Testis (tissue), 3 donors: ENCODE data around the gene COX7A2L. TPM values are rescaled to one million over a fixed set of nuclear protein-coding genes. Genes with fewer than 3 reads are reported as not detected.
"Not testable (repeated sequence)": the region's sequence is repeated elsewhere in the genome, so short reads cannot be mapped to it uniquely, and the experiment has no call there.

Source experiments
- DNase-seq: peaks from one replicate; pipeline ENCODE4 v3.0.0-alpha.2; 2019
- H3K27ac ChIP-seq, 2 donors: fragments of 200-600 bp; sonication (generic); one replicate each; pipeline ENCODE4 v1.5.1; 2019
- H3K27me3 ChIP-seq: fragments of 200-600 bp; sonication (generic); one replicate; pipeline ENCODE4 v1.5.1; 2019
- H3K36me3 ChIP-seq: fragments of 200-600 bp; sonication (generic); one replicate; pipeline ENCODE4 v1.5.1; 2017; ENCODE audit warnings: low read depth; ENCODE audit errors: missing control alignments
- H3K4me1 ChIP-seq: fragments of 200-600 bp; sonication (generic); one replicate; pipeline ENCODE4 v1.5.1; 2019
- H3K4me3 ChIP-seq, 2 donors: fragments of 200-600 bp; sonication (generic); one replicate each; pipeline ENCODE4 v1.5.1; 2017 to 2019
- H3K9me3 ChIP-seq: fragments of 200-600 bp; sonication (generic); one replicate; pipeline ENCODE4 v1.5.1; 2017
- CTCF ChIP-seq, 3 experiments: fragments of 450-650 bp in 2 of 3; fragments of 200-600 bp in 1 of 3; sonication (generic) in 1 of 3; IDR thresholded peaks; one replicate each; pipeline ENCODE4 v1.5.1; 2016 to 2019; ENCODE audit warnings: antibody characterized with exemption in 3 of 3, mild to moderate bottlenecking in 2 of 3, moderate library complexity in 1 of 3
- POLR2A ChIP-seq: fragments of 450-650 bp; IDR thresholded peaks from one replicate; pipeline ENCODE4 v1.6.1; 2017; ENCODE audit warnings: antibody characterized with exemption, mild to moderate bottlenecking, moderate library complexity
- WGBS, 2 donors: methylation state at CpG; one replicate each; pipeline ENCODE4 v1.1.5; 2018; 5-methylcytosine and 5-hydroxymethylcytosine counted together
- intact Hi-C: fragments of 100-400 bp; cut with DNase I; formaldehyde crosslinking; loops from one replicate; pipeline ENCODE4 v1.15.1; 2023; ENCODE audit warnings: low total_unique reads
- polyA plus RNA-seq: library from polyadenylated mRNA; stranded (reverse); fragments of 350-450 nt; fragmentation: Illumina TruSeq; extraction: RNeasy Lipid Tissue Mini Kit (QIAGEN cat#74804); gene quantifications from one replicate; pipeline ENCODE4 v1.2.3, GENCODE V29; 2014; ENCODE audit warnings: low read depth, low replicate concordance; ENCODE audit not compliant: insufficient read depth
- total RNA-seq, 2 donors: library from RNA; depleted of rRNA; stranded (reverse); fragments of >200 nt; gene quantifications; one replicate each; pipeline ENCODE4 v1.2.3, GENCODE V29; 2016

Gene COX7A2L
- total and polyA plus RNA-seq, 3 donors from 2014 or later: 134 to 143 (median 142) TPM

- DNase-seq: peak; percentile 55
- Histone ChIP-seq H3K4me3 (no peak overlapping the region), H3K27me3 (no peaks in the 10 kb centered on the region), H3K4me1 (peaks cover 18% of the 10 kb centered on the region), H3K36me3 (no peaks in the 10 kb centered on the region), H3K9me3 (no peaks in the 10 kb centered on the region), H3K27ac (peak overlapping the region in 1 of 2 donors; percentile 82)
- no peak for TF ChIP-seq POLR2A
- peak in 1 of 3 experiments; percentile 6 for TF ChIP-seq CTCF (IDR thresholded peaks at IDR 0.05)
- WGBS, 2 donors: 67 to 81% methylated on average over 7 of the region's 7 CpGs
- intact Hi-C loops: no loop called here
These were observed 24.2 kb upstream of the COX7A2L start for GRCh38 chr2:42385225-42385624.

GRCh38 chr2:42383855-42384530, 23.0 kb upstream of the COX7A2L start:
- H3K4me1 ChIP-seq: peaks cover 18% of the 10 kb centered on the region
- peak overlapping the region; percentile 15 to 82 for H3K27ac ChIP-seq
- H3K4me3 ChIP-seq: no peak overlapping the region
- intact Hi-C loops: no loop called here
- TF ChIP-seq POLR2A: no peak
- no peak for TF ChIP-seq CTCF (IDR thresholded peaks at IDR 0.05)
- H3K36me3 ChIP-seq: no peaks in the 10 kb centered on the region
- DNase-seq: peak; percentile 52
- 56 to 59% methylated on average over 11 of the region's 11 CpGs for WGBS, 2 donors
- no peaks in the 10 kb centered on the region for H3K27me3 ChIP-seq
- no peaks in the 10 kb centered on the region for H3K9me3 ChIP-seq

DNA sequence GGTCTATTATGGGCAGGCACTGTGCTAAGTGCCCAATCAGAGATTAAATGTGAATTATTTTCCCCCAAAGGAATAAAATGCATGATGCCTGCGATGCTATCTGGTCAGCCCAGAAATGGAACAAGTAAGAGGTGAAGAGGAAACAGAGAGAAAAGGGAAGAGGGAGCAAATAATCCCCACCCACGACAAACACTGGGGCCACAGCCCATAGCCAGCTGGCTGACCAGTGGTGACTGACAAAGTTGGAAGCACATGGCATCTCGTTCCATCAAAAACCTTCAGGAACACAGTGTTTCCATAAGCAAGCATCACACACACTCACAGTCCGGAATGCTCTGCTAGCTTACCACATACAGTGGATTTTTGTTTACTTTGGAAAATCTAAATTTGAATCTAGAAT, 21.1 kb upstream of the COX7A2L start:
- no peak overlapping the region for H3K4me3 ChIP-seq
- no peaks in the 10 kb centered on the region for H3K36me3 ChIP-seq
- H3K27ac ChIP-seq: no peak overlapping the region
- H3K9me3 ChIP-seq: no peaks in the 10 kb centered on the region
- 48 to 81% methylated on average over 4 of the region's 4 CpGs for WGBS, 2 donors
- TF ChIP-seq CTCF (IDR thresholded peaks at IDR 0.05) (no peak), POLR2A (no peak)
- H3K4me1 ChIP-seq: peaks cover 18% of the 10 kb centered on the region
- intact Hi-C loops: no loop called here
- H3K27me3 ChIP-seq: no peaks in the 10 kb centered on the region
- DNase-seq: no peak

DNA sequence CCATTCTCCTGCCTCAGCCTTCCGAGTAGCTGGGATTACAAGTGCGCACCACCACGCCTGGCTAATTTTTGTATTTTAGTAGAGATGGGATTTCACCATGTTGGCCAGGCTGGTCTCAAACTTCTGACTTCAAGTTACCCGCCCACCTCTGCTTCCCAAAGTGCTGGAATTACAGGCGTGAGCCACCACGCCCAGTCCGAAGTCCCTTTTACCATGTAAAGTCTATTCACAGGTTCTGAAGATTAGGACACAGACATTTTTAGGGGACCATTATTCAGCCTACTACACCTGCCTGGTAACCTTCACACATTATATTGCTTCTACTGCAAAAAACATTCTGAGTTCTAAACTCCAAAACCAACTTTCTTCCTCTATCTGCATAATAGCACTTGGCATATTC, 19.0 kb upstream of the COX7A2L start:
- H3K27ac ChIP-seq, H3K27me3 ChIP-seq, H3K4me3 ChIP-seq, DNase-seq, intact Hi-C loops, H3K36me3 ChIP-seq, H3K9me3 ChIP-seq: not testable (repeated sequence)
- WGBS, 2 donors: 95 to 97% methylated on average over 7 of the region's 7 CpGs
- peaks cover 11% of the 10 kb centered on the region for H3K4me1 ChIP-seq

GRCh38 chr2:42378415-42378814, 17.4 kb upstream of the COX7A2L start:
- WGBS, 2 donors: 94% methylated on average over 9 of the region's 9 CpGs
- no peaks in the 10 kb centered on the region for H3K9me3 ChIP-seq
- no peaks in the 10 kb centered on the region for H3K36me3 ChIP-seq
- no peaks in the 10 kb centered on the region for H3K27me3 ChIP-seq
- DNase-seq: no peak
- H3K27ac ChIP-seq: no peak overlapping the region
- no peak overlapping the region for H3K4me3 ChIP-seq
- no peaks in the 10 kb centered on the region for H3K4me1 ChIP-seq
- TF ChIP-seq POLR2A (no peak), CTCF (IDR thresholded peaks at IDR 0.05) (no peak)
- intact Hi-C loops: no loop called here
